GM19455 (cell line): ENCODE data around the gene PBX2.
"Not testable (repeated sequence)": the region's sequence is repeated elsewhere in the genome, so short reads cannot be mapped to it uniquely, and the experiment has no call there.

ENCODE experiments used
- ATAC-seq: cut with Tn5 transposase; IDR thresholded peaks from one replicate; pipeline ENCODE4 v1.9.1; 2021; ENCODE audit not compliant: unreplicated experiment

PBX2 gene

GRCh38 chr6:32203426-32204267 lies 13.6 kb upstream of the PBX2 start:
- ATAC-seq, result no peak

DNA sequence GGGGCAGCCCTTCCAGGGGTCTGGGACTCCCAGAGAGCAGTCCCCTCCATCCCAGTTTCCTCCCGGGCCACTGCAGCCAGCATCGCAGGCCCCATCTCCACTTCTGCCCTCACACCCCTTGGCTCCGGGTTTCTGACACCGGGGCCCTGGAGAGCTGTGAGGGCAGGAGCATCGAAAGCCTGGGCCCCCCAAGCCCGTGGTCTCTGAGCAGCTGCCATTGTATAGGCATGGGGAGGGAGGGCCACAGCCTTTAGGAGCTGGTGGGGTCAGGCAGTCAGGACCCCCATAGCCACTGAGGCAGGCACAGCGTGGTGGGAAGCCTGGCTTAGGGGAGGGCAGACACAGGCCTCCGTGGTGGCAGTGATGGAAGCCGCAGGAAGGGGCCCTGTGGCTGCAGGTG lies 12.2 kb upstream of the PBX2 start:
- no peak for ATAC-seq

DNA sequence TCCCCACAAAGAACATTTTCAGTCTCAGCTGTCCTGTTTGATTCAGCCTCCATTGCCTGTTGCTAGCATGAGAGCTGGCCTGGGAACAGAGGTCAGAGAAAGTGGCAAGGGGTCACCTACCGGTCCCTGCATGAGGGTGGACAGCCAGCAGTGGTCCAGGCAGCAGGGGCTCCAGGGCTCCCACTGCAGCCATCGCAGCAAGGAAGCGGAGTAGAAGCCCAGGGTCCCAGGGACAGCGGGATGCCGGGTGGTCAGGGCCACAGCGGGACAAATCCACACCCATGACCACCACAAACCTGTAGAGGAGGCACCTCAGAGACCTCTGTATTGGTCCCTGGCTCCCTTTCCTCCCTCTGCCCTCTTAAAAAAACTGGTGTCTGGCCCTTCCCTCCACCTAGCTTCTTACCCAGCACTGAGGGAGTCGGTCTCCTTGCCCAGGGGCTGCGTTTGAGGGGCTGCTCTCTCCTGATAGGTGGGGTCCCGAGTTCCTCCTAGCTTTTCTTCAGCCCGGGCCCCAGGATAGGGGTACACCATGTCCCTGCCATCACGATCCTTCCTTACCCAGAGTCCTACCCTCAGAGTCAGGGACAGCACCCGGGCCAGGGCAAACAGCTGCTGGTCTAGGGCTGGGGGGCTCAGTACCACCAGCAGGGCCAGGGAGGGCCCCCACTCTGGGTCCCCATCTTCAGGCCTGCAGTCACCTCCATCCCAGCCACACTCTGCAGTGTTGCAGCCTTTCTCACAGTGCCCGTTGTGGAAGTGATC lies 10.9 kb upstream of the PBX2 start:
- no peak for ATAC-seq

GRCh38 chr6:32198866-32199265 lies 8.9 kb upstream of the PBX2 start:
- no peak for ATAC-seq

- no peak for ATAC-seq
Measured at GRCh38 chr6:32198345-32198696, 8.3 kb upstream of the PBX2 start.

- ATAC-seq, result no peak
Measured at GRCh38 chr6:32196682-32197616, 6.9 kb upstream of the PBX2 start.

GRCh38 chr6:32195902-32196681 lies 6.1 kb upstream of the PBX2 start:
- ATAC-seq, result peak; percentile 70

- ATAC-seq, result peak; percentile 73
Measured at GRCh38 chr6:32195652-32195901, 5.6 kb upstream of the PBX2 start.

DNA sequence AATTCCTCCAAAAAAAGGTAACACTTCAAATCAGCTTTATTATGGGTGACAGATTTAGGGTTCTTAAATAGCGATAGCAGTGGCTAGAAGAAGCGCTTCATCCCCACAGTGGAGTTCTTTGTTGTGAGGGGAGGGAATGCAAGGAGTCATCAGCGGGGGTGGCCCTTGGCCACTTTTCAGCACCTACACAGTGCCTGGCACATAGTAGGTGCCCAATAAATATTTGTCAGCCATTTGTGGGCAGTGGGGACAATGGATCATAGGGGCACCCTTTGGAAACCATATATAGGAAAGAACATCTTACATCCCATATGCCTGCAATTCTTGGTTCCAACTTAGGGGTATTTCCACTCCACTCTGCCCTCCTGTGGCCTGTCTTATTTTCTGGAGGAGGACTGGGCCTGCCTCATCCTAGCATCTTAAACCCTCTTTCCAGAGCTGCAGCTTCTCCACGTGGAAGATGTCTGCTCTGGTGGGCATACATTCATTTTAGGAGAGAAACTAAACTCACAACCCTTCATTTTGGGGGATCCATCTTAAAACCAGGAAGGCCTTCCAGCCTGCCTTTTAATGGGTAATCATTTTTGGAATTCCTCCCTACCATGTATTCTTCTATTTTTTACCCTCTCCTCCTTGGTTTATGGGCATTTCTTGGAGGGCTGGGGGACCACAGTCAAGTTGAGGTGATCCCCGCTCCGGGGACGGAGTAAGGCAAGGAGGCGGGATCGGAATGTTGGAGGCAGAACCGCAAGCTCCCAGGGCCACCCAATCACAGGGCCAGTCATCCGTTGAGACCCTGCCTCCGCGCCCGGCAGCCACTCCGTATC lies 5.0 kb upstream of the PBX2 start:
- no peak for ATAC-seq

DNA sequence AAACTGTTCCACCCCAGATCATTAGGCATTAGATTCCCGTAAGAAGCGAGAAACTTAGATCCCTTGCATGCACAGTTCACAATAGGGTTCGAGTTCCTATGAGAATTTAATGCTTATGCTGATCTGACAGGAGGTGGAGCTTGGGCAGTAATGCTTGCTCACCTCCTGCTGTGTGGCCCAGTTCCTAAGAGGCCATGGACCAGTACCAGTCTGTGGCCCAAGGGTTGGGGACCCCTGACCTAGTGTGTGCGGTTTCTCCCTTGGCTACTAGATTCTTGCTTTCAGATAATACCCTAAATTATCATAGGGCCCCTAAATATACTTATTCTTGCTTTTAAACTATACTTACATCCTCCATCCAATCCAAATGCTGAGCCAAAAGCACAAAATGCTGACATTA lies 4.4 kb upstream of the PBX2 start:
- ATAC-seq, result no peak

GRCh38 chr6:32193096-32193495 lies 3.1 kb upstream of the PBX2 start:
- ATAC-seq, result not testable (repeated sequence)

DNA sequence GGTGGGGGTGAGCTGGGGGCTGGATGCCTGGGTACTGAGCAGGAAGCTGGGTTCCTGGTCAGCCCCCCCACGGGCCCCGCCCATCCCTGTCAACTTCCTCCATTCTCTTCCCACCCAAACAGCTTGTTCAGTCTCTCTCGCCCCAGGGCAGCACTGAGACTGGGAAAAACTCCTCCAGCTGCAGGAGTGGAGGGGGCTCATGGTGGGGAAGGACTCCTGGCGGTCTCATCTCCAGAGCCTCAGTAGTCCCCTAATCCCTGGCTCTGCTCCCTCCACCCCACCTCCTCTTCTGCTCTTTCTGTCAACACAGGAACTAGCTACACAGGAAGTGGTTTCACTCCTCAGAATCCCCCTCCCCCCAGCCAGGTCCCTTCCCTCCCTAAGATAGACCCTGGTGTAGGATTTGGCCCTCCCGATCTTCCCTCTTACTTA lies 2.6 kb upstream of the PBX2 start, which contains the start of gene GPSM3:
Gene GPSM3, minus strand, starts transcription at position 36 of the 432 bp plus-strand sequence. CDS start 130 bp downstream, outside the sequence.
- ATAC-seq, result no peak

DNA sequence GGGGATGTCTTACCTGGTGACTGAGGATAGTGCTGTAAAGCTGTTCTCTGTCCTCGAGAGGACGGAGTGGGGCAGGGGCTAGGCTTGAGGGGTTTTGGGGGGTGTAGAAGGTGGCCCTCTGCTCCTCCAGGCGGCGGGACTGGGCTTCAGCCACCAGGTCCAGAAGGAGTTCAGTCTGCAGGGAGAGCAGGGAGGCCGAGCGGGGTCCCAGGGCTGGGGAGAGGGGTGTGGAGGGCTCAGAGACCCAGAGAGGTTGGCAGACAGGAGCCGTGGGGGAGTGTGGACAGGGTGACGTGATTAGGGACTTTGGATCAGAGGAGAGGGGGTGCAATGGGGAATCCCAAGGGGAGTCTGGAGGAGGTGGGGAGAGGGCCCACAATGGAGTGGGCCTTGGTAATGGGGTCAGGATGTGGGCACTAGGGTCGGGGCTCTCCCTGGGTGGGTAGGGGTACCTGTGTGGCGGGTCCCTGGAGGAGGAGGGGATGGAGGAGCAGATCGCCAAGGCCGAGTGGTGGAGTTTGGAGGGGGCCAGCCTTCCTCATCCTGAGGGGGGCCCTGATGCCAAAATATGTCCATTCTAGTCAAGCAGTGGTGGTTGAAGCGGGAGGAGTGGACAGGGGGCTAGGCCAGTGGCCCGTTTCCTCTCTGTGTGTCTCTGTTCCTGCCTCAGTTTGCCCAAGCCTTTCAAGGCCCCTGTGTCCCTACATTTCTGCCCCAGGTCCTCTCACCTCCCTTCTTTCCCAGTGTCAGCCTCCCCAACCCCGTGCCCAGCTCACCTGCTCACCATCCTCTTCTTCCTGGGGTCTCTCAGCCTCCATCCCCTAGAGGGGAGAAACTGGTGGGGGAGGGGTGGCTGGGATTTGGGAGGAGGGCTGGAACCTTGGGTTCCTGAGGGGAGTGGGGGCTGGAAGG lies 1.9 kb upstream of the PBX2 start:
- ATAC-seq, result no peak

DNA sequence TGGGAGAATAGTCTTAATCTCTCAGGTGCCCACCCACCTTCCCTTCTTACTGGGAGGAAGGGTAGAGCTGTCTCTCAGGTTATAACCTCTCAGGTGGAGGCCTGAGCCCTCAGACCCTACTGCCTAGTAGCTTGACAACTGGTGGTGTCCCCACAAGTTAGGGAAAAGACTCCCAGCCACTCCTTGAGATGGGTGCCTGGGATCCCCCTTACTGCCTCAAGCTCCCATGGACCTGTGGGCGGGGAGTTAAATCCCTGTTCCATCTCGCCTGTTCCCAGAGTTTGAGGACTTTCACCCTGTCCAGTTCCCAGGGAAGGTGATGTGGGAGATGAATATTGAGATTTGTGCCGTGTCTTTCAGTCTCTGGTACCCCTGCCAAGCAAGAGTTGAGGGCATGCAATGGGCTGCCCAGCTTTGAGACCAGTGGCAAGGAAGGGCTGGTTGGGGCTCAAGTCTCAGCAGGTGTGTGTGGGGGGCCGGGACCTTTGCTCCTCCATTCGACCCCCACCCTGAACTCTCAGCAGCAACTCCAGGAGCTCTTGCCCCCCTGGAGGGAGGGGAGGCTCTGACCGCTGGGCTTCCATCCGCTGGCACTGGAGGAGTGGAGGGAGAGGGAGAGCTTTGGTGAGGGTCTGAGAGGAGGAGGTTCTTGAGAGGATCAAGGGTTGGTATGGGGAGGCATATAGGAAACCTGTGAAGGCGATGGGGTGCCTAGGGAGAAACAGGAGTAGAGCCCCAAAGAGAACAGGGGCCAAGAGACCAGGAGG lies 1.1 kb upstream of the PBX2 start:
- no peak for ATAC-seq

GRCh38 chr6:32189742-32190053 lies 304 bp downstream of the PBX2 start:
- no peak for ATAC-seq

DNA sequence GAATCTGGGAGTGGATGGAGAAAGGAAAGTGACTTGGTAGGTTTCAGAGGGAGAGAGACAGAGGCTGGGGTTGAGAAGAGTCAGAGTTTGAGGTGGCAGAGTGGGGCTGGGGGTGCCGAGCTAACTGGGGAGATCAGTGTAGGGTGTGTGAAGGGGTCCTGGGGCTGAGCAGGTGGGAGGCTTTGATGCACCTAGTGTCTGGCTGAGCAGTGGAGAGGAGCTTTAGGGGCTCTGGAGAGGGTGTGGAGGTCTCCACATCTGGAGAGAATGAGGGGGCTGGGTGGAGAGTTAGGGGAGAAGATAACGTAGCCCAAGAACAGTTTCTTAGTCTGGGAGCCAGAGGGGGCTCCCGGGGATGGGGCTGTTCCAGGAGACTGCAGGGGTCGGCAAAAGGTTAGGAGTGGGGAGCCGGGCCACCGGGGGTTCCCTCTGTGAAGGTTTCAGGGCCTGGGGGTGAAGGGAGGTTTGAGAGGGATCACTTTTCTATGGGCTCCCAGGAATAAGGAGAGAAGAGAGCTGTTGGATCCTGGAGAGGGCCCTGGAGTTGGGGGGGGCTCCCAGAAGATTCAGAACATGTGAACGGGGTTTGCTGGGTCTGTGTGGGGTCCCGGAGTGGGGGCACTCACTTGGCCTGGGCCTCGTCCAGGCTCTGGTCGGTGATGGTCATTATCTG lies 797 bp downstream of the PBX2 start:
- ATAC-seq, result no peak

- no peak for ATAC-seq
Measured at GRCh38 chr6:32188381-32189068, 1.5 kb downstream of the PBX2 start.
